Stimulated activated CD4-positive, alpha-beta T cell treated with anti-CD3 and anti-CD28 coated beads, Interleukin-2, amount 100 ng/mL, for 48 hours (primary cell): ENCODE results near the gene PJA2.
"Not testable (repeated sequence)": the region's sequence is repeated elsewhere in the genome, so short reads cannot be mapped to it uniquely, and the experiment has no call there.

Source experiments
- DNase-seq, 2 donors: peaks; one replicate each; pipeline ENCODE4 v3.0.0-alpha.2; 2020

Gene PJA2

DNA sequence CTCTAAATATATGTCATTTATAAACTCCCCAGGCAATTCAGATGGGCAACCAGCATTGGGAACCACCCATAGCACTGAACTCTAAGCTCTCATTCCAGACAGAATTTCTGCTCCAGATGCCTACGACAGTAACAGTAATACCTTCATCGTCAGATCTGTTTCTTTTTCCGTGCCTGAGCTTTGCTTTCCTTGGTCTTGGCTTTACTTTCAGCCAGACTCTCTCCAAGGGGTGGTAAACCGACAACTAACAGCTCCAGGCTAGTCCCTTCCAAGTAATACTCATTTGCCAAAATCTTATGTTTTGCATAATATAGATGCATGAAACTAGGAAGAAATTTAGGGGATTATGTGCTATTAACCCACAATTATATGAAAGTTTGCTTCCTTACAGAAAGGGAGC, 102.3 kb downstream of the PJA2 start:
- DNase-seq: no peak

- DNase-seq: no peak
These were observed 104.4 kb downstream of the PJA2 start for GRCh38 chr5:109305352-109305751.

- DNase-seq: no peak
These were observed 105.5 kb downstream of the PJA2 start for GRCh38 chr5:109304309-109304708.

DNA sequence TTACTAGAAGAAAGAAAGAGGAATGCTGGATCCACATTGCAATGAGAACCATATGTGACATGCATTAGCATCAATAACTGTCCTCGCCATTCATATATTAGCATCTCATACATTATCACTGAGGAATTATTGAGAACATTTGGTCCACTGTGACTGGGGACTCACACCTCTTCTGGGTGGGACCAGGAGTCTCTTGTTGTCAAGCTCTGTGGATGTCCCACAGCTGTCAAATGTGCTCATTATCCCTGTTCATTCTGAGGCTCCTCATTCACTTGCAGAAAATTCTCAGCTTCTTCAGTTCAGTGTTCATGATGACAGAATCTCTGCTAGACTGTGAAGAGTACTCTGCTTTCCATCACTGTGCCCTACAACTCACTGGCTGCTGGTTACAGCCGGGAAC, 109.4 kb downstream of the PJA2 start:
- no peak for DNase-seq

DNA sequence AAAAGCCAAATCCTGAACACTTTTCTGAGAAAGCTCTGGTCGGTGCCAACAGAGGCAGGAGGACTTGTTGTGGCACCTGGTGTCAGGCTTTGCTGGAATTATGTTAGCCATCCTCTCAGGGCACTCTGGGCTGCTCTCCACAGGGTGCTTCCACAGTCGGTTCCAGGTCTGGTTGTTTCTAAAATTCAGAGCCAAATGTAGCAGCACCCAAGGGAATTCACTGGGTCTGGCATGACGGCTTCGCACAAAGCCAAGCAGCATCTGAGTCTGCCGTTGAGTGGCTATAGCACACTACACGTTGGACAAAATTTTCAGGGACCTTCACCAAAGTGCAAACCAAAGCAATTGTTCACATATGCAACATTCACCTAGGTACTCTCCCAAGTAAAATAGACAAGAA, 110.2 kb downstream of the PJA2 start:
- no peak for DNase-seq

DNA sequence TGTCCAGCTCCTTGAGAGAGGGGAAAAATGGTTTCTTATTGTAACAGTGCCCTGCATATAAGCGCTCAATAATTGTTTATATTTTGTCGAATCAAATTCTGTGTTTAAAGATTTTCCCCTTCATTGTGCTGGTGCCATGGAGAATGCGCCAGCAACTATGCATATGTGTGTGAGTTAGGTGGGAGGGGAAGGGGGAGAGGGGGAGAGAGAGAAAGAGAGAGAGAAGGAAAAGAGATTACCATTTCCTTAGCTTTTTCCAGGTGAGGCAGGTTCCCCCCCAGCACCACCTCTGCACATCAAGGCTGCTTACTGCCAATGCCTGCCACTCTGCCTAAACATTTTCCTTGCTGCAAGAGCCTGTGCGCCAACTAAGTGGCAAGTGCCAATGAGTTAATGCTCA, 111.0 kb downstream of the PJA2 start:
- no peak for DNase-seq

- no peak for DNase-seq
These were observed 111.9 kb downstream of the PJA2 start for GRCh38 chr5:109297900-109298299.

DNA sequence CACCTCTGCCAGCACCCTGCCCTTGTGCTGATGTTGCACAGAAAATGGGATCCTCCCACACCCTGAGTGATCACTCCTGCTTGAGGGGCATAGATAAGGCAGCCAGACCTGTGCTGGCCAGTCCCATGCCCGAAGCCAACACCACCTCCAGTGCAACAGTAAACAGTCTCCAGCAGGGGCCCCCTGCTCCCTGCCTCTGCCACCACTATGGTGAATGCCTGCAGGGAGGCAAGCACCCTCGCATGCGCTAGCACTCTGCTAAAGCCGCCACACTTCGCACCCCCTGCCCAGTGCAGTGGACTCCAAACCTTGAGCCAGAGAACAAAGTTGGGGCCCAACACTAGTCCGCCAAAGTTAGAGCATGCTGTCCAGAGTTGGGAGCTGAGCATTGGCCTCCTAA, 118.7 kb downstream of the PJA2 start:
- no peak for DNase-seq

DNA sequence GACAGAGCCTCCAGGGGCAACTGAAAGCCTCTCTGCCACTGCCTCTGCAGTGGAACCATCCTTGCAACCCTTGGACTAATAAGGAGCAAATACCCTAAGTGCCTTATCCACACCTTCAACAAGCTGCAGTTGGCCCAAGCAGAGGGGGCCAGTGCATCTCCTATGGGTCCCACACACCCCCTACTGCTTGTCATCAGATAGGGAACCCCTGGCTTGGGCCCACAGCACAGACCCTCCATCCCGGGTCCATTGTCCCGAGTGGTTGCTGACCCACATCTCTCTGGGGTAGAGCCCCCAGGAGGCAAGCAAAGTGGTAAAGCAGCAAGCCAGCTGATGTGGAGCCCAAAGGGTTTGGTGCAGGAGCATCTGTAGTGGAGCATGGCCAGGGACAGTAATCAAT, 119.5 kb downstream of the PJA2 start:
- no peak for DNase-seq

GRCh38 chr5:109286628-109287027, 123.1 kb downstream of the PJA2 start:
- DNase-seq: not testable (repeated sequence)
